Airway epithelial cell (primary cell): ENCODE measurements around the gene RNPC3. TPM values are rescaled to one million over a fixed set of nuclear protein-coding genes. Genes with fewer than 3 reads are reported as not detected.

Experiments used
- total RNA-seq: library from RNA; depleted of rRNA; stranded (reverse); fragments of >200 nt; gene quantifications from 2 replicates; pipeline ENCODE4 v1.2.3, GENCODE V29; 2015

Gene RNPC3, protein sequence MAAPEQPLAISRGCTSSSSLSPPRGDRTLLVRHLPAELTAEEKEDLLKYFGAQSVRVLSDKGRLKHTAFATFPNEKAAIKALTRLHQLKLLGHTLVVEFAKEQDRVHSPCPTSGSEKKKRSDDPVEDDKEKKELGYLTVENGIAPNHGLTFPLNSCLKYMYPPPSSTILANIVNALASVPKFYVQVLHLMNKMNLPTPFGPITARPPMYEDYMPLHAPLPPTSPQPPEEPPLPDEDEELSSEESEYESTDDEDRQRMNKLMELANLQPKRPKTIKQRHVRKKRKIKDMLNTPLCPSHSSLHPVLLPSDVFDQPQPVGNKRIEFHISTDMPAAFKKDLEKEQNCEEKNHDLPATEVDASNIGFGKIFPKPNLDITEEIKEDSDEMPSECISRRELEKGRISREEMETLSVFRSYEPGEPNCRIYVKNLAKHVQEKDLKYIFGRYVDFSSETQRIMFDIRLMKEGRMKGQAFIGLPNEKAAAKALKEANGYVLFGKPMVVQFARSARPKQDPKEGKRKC
- total RNA-seq: 10.6 and 15.7 TPM in 2 replicates

DNA sequence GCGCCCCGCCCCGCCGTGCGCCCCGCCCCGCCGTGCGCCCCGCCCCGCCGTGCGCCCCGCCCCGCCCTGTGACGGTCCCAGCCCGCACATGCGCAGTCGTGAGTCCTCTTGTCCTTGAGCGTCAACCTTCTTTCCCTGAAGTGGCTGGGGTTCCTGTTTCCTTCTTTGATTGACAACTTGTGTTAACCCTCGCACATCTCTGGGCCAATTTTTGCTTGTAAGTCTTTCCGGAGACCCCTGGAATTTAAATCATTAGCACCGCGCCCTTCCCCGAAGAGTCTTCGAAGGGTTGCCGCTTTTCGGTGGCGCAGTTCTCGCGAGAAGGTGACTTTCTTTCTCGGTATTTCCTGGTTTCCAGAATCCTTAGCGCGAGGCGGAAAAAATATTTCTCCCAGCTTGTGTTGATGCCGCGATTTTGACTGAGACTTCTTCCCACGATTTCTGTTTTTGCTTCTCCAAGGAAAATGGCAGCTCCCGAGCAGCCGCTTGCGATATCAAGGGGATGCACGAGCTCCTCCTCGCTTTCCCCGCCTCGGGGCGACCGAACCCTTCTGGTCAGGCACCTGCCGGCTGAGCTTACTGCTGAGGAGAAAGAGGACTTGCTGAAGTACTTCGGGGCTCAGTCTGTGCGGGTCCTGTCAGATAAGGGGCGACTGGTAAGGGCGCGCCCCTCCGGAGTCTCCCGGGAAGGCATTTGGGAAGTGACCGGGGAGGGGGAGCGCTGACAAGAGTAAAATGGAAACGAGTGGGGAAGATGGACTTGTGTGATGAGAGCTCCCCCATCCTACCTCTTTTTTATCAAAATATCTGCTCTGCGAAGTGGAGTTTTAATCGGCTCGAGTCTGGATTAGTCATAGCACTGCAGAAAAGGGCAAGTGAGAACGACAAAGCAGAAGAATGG, at the start of gene RNPC3:
TSS of gene RNPC3 (plus strand) at position 93 of the 901 bp plus-strand sequence. CDS start at position 465, 372 bp downstream.

DNA sequence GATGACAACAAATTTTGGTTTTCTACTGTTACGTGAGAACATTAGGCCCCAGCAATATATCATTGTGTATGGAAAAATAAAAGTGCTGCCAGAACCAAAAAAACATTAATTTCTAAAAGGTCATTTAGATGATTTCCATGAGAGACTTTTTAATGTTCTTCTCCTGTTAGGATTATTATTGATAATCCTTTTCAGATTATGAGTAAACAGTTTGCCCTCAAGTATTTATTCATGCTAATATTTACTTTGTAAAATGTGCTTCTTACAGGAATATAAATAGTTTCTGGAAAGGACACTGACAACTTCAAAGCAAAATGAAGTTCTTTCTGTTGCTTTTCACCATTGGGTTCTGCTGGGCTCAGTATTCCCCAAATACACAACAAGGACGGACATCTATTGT, 45.8 kb downstream of the RNPC3 start, which contains the start of gene AMY2B:
TSS of gene AMY2B (plus strand) at position 301 of the 400 bp plus-strand sequence. CDS start at position 315, 14 bp downstream.

Other genes starting within 250 kb of the RNPC3 start
- 0.37 and 1.5 TPM in 2 replicates for gene AMY2B, start 45.9 kb downstream of the RNPC3 start, total RNA-seq
- not detected in 2 replicates for gene AMY2A, start 91.7 kb downstream of the RNPC3 start, total RNA-seq
- gene AMY1A, start 130.1 kb downstream of the RNPC3 start, total RNA-seq: not detected in 2 replicates
- gene AMY1B, start 170.5 kb downstream of the RNPC3 start, total RNA-seq: not detected in 2 replicates
- 1.4 and 1.7 TPM in 2 replicates for gene AMY1C, start 224.2 kb downstream of the RNPC3 start, total RNA-seq